AG09319 (cell line): Measurements from ENCODE around the gene CDCA4.
"Not testable (repeated sequence)": the region's sequence is repeated elsewhere in the genome, so short reads cannot be mapped to it uniquely, and the experiment has no call there.

Source experiments
- DNase-seq: peaks from one replicate; pipeline ENCODE4 v3.0.0-alpha.2; 2010; ENCODE audit warnings: low read depth; ENCODE audit errors: extremely low read depth
- CTCF ChIP-seq: IDR thresholded peaks from 2 replicates; pipeline ENCODE4 v1.5.1; 2011; ENCODE audit warnings: low read depth, mild to moderate bottlenecking, inconsistent platforms, low read length, moderate library complexity

Gene CDCA4

GRCh38 chr14:105041841-105042765 is 21.2 kb upstream of the CDCA4 start:
- DNase-seq, result no peak
- no peak for TF ChIP-seq CTCF

GRCh38 chr14:105039458-105040205 is 18.7 kb upstream of the CDCA4 start:
- no peak for TF ChIP-seq CTCF
- DNase-seq, result no peak

GRCh38 chr14:105035616-105036015 is 14.7 kb upstream of the CDCA4 start:
- DNase-seq, result not testable (repeated sequence)

GRCh38 chr14:105034315-105035039 is 13.6 kb upstream of the CDCA4 start:
- no peak for DNase-seq
- TF ChIP-seq CTCF, result no peak

- not testable (repeated sequence) for DNase-seq
These were observed 12.6 kb upstream of the CDCA4 start for GRCh38 chr14:105033412-105033900.

- DNase-seq, result not testable (repeated sequence)
These were observed 11.6 kb upstream of the CDCA4 start for GRCh38 chr14:105032451-105032901.

GRCh38 chr14:105030836-105031396 is 10.0 kb upstream of the CDCA4 start:
- DNase-seq, result no peak
- no peak for TF ChIP-seq CTCF

- no peak for DNase-seq
These were observed 9.3 kb upstream of the CDCA4 start for GRCh38 chr14:105030194-105030593.

More at GRCh38 chr14:105030194-105030593, 9.3 kb upstream of the CDCA4 start:
- no peak for TF ChIP-seq CTCF
